C4-2B (cell line): Measurements from ENCODE around the gene SGK1.

Experiments used
- ZFX ChIP-seq: fragments of 450-650 bp; IDR thresholded peaks from 2 replicates; pipeline ENCODE4 v1.6.1; 2017
- TF ChIP-seq, protein P1 (sequence below): fragments of 450-650 bp; conservative IDR thresholded peaks from 2 replicates; pipeline ENCODE4 v1.5.1; 2017; ENCODE audit warnings: mild to moderate bottlenecking

DNA sequence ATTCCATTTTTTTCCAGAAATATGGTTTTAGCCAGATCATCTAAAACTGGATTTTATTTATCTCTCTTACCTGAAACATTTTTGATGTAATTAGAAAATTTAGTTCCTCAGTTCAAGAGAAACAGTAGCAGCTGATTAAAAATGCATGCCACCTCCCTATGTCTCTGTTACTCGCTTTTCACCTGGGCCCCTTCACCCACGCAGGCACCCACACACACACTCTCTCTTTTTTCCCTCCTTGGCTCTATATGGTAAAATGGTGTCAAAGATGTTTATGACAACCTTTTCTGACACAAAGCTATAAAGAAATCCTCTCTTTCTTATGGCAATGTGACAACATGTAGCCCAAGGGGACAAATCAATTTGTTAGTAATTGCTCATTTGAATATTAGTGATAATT is 5.8 kb upstream of the SGK1 start:
- TF ChIP-seq, protein P1, sequence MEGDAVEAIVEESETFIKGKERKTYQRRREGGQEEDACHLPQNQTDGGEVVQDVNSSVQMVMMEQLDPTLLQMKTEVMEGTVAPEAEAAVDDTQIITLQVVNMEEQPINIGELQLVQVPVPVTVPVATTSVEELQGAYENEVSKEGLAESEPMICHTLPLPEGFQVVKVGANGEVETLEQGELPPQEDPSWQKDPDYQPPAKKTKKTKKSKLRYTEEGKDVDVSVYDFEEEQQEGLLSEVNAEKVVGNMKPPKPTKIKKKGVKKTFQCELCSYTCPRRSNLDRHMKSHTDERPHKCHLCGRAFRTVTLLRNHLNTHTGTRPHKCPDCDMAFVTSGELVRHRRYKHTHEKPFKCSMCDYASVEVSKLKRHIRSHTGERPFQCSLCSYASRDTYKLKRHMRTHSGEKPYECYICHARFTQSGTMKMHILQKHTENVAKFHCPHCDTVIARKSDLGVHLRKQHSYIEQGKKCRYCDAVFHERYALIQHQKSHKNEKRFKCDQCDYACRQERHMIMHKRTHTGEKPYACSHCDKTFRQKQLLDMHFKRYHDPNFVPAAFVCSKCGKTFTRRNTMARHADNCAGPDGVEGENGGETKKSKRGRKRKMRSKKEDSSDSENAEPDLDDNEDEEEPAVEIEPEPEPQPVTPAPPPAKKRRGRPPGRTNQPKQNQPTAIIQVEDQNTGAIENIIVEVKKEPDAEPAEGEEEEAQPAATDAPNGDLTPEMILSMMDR: no peak
- TF ChIP-seq ZFX: no peak
